ENCODE measurements around the gene ZFP36L2.

The ZFP36L2 gene

GRCh38 chr2:43248621-43249020 lies 22.2 kb upstream of the ZFP36L2 start:
- Histone ChIP-seq H2BK15ac (replicated peaks; ENCODE audit: low read depth) (no peak overlapping the region), H2BK120ac (ENCODE audit: low read depth, low read length) (no peak overlapping the region), H4K5ac (ENCODE audit: low read length) (no peak overlapping the region), H3K27ac (ENCODE audit: low read depth, low read length) (no peak overlapping the region), H3K4ac (ENCODE audit: low read depth, low read length) (no peak overlapping the region), H3K18ac (ENCODE audit: low read length) (no peak overlapping the region), H2BK5ac (ENCODE audit: low read length) (no peak overlapping the region), H2AK5ac (ENCODE audit: low read length) (no peak overlapping the region), H3K27me3 (ENCODE audit: insufficient read depth, low read length, poor library complexity) (no peaks in the 10 kb centered on the region), H3K79me1 (ENCODE audit: low read length) (no peaks in the 10 kb centered on the region), H3K9ac (ENCODE audit: low read length) (no peak overlapping the region), H3K36me3 (ENCODE audit: control insufficient read depth, insufficient read depth, low read length) (no peaks in the 10 kb centered on the region), H3K4me2 (ENCODE audit: low read length) (no peak overlapping the region), H3K79me2 (ENCODE audit: control insufficient read depth, insufficient read depth, low read length) (no peaks in the 10 kb centered on the region), H3K56ac (ENCODE audit: low read length) (no peak overlapping the region), H3K4me3 (ENCODE audit: low read length) (no peak overlapping the region), H3K4me1 (ENCODE audit: control insufficient read depth, low read depth, low read length) (peaks cover 3% of the 10 kb centered on the region), H4K8ac (ENCODE audit: low read depth, low read length) (no peak overlapping the region), H3K23ac (ENCODE audit: low read length) (no peak overlapping the region)
- WGBS (ENCODE audit: extremely low coverage, insufficient coverage, low lambda C conversion rate), result no CpG with 5 or more reads among the region's 7 CpGs
- no peak for DNase-seq

GRCh38 chr2:43246641-43247040 lies 20.2 kb upstream of the ZFP36L2 start:
- Histone ChIP-seq H3K4me3 (ENCODE audit: low read length) (no peak overlapping the region), H3K79me1 (ENCODE audit: low read length) (no peaks in the 10 kb centered on the region)
- WGBS (ENCODE audit: extremely low coverage, insufficient coverage, low lambda C conversion rate), result no CpG with 5 or more reads among the region's 3 CpGs

GRCh38 chr2:43241558-43241957 lies 15.2 kb upstream of the ZFP36L2 start:
- no peaks in the 10 kb centered on the region for H3K27me3 ChIP-seq (ENCODE audit: insufficient read depth, low read length, poor library complexity)
- no peaks in the 10 kb centered on the region for H3K79me1 ChIP-seq (ENCODE audit: low read length)
- H3K56ac ChIP-seq (ENCODE audit: low read length), result no peak overlapping the region
- H3K79me2 ChIP-seq (ENCODE audit: control insufficient read depth, insufficient read depth, low read length), result no peaks in the 10 kb centered on the region
- no peak overlapping the region for H2BK120ac ChIP-seq (ENCODE audit: low read depth, low read length)
- no peak overlapping the region for H3K27ac ChIP-seq (ENCODE audit: low read depth, low read length)
- no CpG with 5 or more reads among the region's 10 CpGs for WGBS (ENCODE audit: extremely low coverage, insufficient coverage, low lambda C conversion rate)
- no peak overlapping the region for H4K8ac ChIP-seq (ENCODE audit: low read depth, low read length)
- H2BK5ac ChIP-seq (ENCODE audit: low read length), result no peak overlapping the region
- no peaks in the 10 kb centered on the region for H3K36me3 ChIP-seq (ENCODE audit: control insufficient read depth, insufficient read depth, low read length)
- H2AK5ac ChIP-seq (ENCODE audit: low read length), result no peak overlapping the region
- no peak overlapping the region for H3K4ac ChIP-seq (ENCODE audit: low read depth, low read length)
- no peak overlapping the region for H3K4me3 ChIP-seq (ENCODE audit: low read length)
- H3K9ac ChIP-seq (ENCODE audit: low read length), result no peak overlapping the region
- DNase-seq, result no peak
- no peak overlapping the region for H3K23ac ChIP-seq (ENCODE audit: low read length)
- no peak overlapping the region for H4K5ac ChIP-seq (ENCODE audit: low read length)
- H2BK15ac ChIP-seq (replicated peaks; ENCODE audit: low read depth), result no peak overlapping the region
- no peak overlapping the region for H3K18ac ChIP-seq (ENCODE audit: low read length)
- no peak overlapping the region for H3K4me2 ChIP-seq (ENCODE audit: low read length)
- H3K4me1 ChIP-seq (ENCODE audit: control insufficient read depth, low read depth, low read length), result no peaks in the 10 kb centered on the region

More at GRCh38 chr2:43246641-43247040, 20.2 kb upstream of the ZFP36L2 start:
- Histone ChIP-seq H4K5ac (ENCODE audit: low read length) (no peak overlapping the region), H3K4ac (ENCODE audit: low read depth, low read length) (no peak overlapping the region), H3K27me3 (ENCODE audit: insufficient read depth, low read length, poor library complexity) (no peaks in the 10 kb centered on the region), H3K4me1 (ENCODE audit: control insufficient read depth, low read depth, low read length) (peaks cover 3% of the 10 kb centered on the region), H2BK15ac (replicated peaks; ENCODE audit: low read depth) (no peak overlapping the region), H3K27ac (ENCODE audit: low read depth, low read length) (no peak overlapping the region), H3K56ac (ENCODE audit: low read length) (peak overlapping the region; percentile 56), H3K9ac (ENCODE audit: low read length) (no peak overlapping the region), H2BK5ac (ENCODE audit: low read length) (no peak overlapping the region), H4K8ac (ENCODE audit: low read depth, low read length) (no peak overlapping the region), H3K18ac (ENCODE audit: low read length) (no peak overlapping the region), H3K79me2 (ENCODE audit: control insufficient read depth, insufficient read depth, low read length) (no peaks in the 10 kb centered on the region), H3K4me2 (ENCODE audit: low read length) (no peak overlapping the region), H3K23ac (ENCODE audit: low read length) (no peak overlapping the region), H2AK5ac (ENCODE audit: low read length) (no peak overlapping the region), H2BK120ac (ENCODE audit: low read depth, low read length) (no peak overlapping the region), H3K36me3 (ENCODE audit: control insufficient read depth, insufficient read depth, low read length) (no peaks in the 10 kb centered on the region)
- peak; percentile 42 for DNase-seq

GRCh38 chr2:43240766-43241150 lies 14.4 kb upstream of the ZFP36L2 start:
- no peak overlapping the region for H4K8ac ChIP-seq (ENCODE audit: low read depth, low read length)
- no CpG with 5 or more reads among the region's 5 CpGs for WGBS (ENCODE audit: extremely low coverage, insufficient coverage, low lambda C conversion rate)

GRCh38 chr2:43239981-43240765 lies 13.8 kb upstream of the ZFP36L2 start:
- WGBS (ENCODE audit: extremely low coverage, insufficient coverage, low lambda C conversion rate), result no CpG with 5 or more reads among the region's 13 CpGs
- Histone ChIP-seq H3K79me2 (ENCODE audit: control insufficient read depth, insufficient read depth, low read length) (no peaks in the 10 kb centered on the region), H3K4ac (ENCODE audit: low read depth, low read length) (no peak overlapping the region), H3K36me3 (ENCODE audit: control insufficient read depth, insufficient read depth, low read length) (no peaks in the 10 kb centered on the region), H3K9ac (ENCODE audit: low read length) (no peak overlapping the region), H3K23ac (ENCODE audit: low read length) (no peak overlapping the region), H4K5ac (ENCODE audit: low read length) (no peak overlapping the region), H3K4me1 (ENCODE audit: control insufficient read depth, low read depth, low read length) (no peaks in the 10 kb centered on the region), H2BK120ac (ENCODE audit: low read depth, low read length) (no peak overlapping the region), H3K56ac (ENCODE audit: low read length) (peak overlapping the region; percentile 19), H3K27me3 (ENCODE audit: insufficient read depth, low read length, poor library complexity) (no peaks in the 10 kb centered on the region), H2AK5ac (ENCODE audit: low read length) (no peak overlapping the region), H2BK15ac (replicated peaks; ENCODE audit: low read depth) (no peak overlapping the region), H4K8ac (ENCODE audit: low read depth, low read length) (no peak overlapping the region), H2BK5ac (ENCODE audit: low read length) (no peak overlapping the region), H3K79me1 (ENCODE audit: low read length) (no peaks in the 10 kb centered on the region), H3K4me2 (ENCODE audit: low read length) (no peak overlapping the region), H3K18ac (ENCODE audit: low read length) (no peak overlapping the region), H3K27ac (ENCODE audit: low read depth, low read length) (no peak overlapping the region), H3K4me3 (ENCODE audit: low read length) (no peak overlapping the region)
- peak; percentile 57 for DNase-seq

More at GRCh38 chr2:43240766-43241150, 14.4 kb upstream of the ZFP36L2 start:
- no peak for DNase-seq
- H3K4ac ChIP-seq (ENCODE audit: low read depth, low read length), result no peak overlapping the region
- H3K4me3 ChIP-seq (ENCODE audit: low read length), result no peak overlapping the region
- no peak overlapping the region for H2BK15ac ChIP-seq (replicated peaks; ENCODE audit: low read depth)
- H3K36me3 ChIP-seq (ENCODE audit: control insufficient read depth, insufficient read depth, low read length), result no peaks in the 10 kb centered on the region
- H3K27me3 ChIP-seq (ENCODE audit: insufficient read depth, low read length, poor library complexity), result no peaks in the 10 kb centered on the region
- H3K9ac ChIP-seq (ENCODE audit: low read length), result no peak overlapping the region
- H2AK5ac ChIP-seq (ENCODE audit: low read length), result no peak overlapping the region
- no peak overlapping the region for H3K4me2 ChIP-seq (ENCODE audit: low read length)
- H3K27ac ChIP-seq (ENCODE audit: low read depth, low read length), result no peak overlapping the region
- no peaks in the 10 kb centered on the region for H3K4me1 ChIP-seq (ENCODE audit: control insufficient read depth, low read depth, low read length)
- no peak overlapping the region for H4K5ac ChIP-seq (ENCODE audit: low read length)
- H2BK5ac ChIP-seq (ENCODE audit: low read length), result no peak overlapping the region
- H2BK120ac ChIP-seq (ENCODE audit: low read depth, low read length), result no peak overlapping the region
- no peaks in the 10 kb centered on the region for H3K79me1 ChIP-seq (ENCODE audit: low read length)
- H3K18ac ChIP-seq (ENCODE audit: low read length), result no peak overlapping the region
- no peaks in the 10 kb centered on the region for H3K79me2 ChIP-seq (ENCODE audit: control insufficient read depth, insufficient read depth, low read length)
- no peak overlapping the region for H3K23ac ChIP-seq (ENCODE audit: low read length)
- H3K56ac ChIP-seq (ENCODE audit: low read length), result no peak overlapping the region

GRCh38 chr2:43238813-43239212 lies 12.4 kb upstream of the ZFP36L2 start:
- Histone ChIP-seq H3K9ac (ENCODE audit: low read length) (no peak overlapping the region), H3K23ac (ENCODE audit: low read length) (no peak overlapping the region), H3K79me1 (ENCODE audit: low read length) (no peaks in the 10 kb centered on the region), H2BK5ac (ENCODE audit: low read length) (no peak overlapping the region), H3K4ac (ENCODE audit: low read depth, low read length) (no peak overlapping the region), H3K27me3 (ENCODE audit: insufficient read depth, low read length, poor library complexity) (no peaks in the 10 kb centered on the region), H2BK15ac (replicated peaks; ENCODE audit: low read depth) (no peak overlapping the region), H3K18ac (ENCODE audit: low read length) (no peak overlapping the region), H3K36me3 (ENCODE audit: control insufficient read depth, insufficient read depth, low read length) (no peaks in the 10 kb centered on the region), H3K56ac (ENCODE audit: low read length) (no peak overlapping the region), H3K79me2 (ENCODE audit: control insufficient read depth, insufficient read depth, low read length) (no peaks in the 10 kb centered on the region), H3K27ac (ENCODE audit: low read depth, low read length) (no peak overlapping the region), H2AK5ac (ENCODE audit: low read length) (no peak overlapping the region), H2BK120ac (ENCODE audit: low read depth, low read length) (no peak overlapping the region), H3K4me2 (ENCODE audit: low read length) (no peak overlapping the region), H3K4me1 (ENCODE audit: control insufficient read depth, low read depth, low read length) (no peaks in the 10 kb centered on the region), H4K5ac (ENCODE audit: low read length) (no peak overlapping the region), H3K4me3 (ENCODE audit: low read length) (no peak overlapping the region), H4K8ac (ENCODE audit: low read depth, low read length) (no peak overlapping the region)
- WGBS (ENCODE audit: extremely low coverage, insufficient coverage, low lambda C conversion rate), result no CpG with 5 or more reads among the region's 3 CpGs
- DNase-seq, result no peak

Data from mesendoderm (in vitro differentiated cells).